HepG2 (cell line): ENCODE results near the gene SGF29. TPM values are rescaled to one million over a fixed set of nuclear protein-coding genes. Genes with fewer than 3 reads are reported as not detected.
A peak's percentile ranks its signal among the peaks of the same experiment; 100 is the strongest.

ENCODE experiments used
- AGO1 ChIP-seq: fragments of 200-400 bp; formaldehyde crosslinking; IDR thresholded peaks from 2 replicates; pipeline ENCODE4 v1.6.1; 2017; ENCODE audit warnings: mild to moderate bottlenecking, low read depth, low read length, moderate library complexity; ENCODE audit not compliant: poor library complexity, severe bottlenecking
- ATF7-NPFF ChIP-seq: sonication (generic); formaldehyde crosslinking; IDR thresholded peaks from 2 replicates; pipeline ENCODE4 v1.8.1; 2023; ENCODE audit warnings: mild to moderate bottlenecking, low read depth, missing genetic modification reagents, moderate library complexity
- EZH2 ChIP-seq: conservative IDR thresholded peaks from 2 replicates; pipeline ENCODE4 v1.6.1; 2012; ENCODE audit warnings: mild to moderate bottlenecking, low read depth, low read length, moderate library complexity
- MEIS2 ChIP-seq: sonication (generic); formaldehyde crosslinking; IDR thresholded peaks from 2 replicates; pipeline ENCODE4 v1.9.0; 2021; ENCODE audit warnings: mild to moderate bottlenecking, missing genetic modification reagents
- MYPOP ChIP-seq: sonication (generic); formaldehyde crosslinking; IDR thresholded peaks from 2 replicates; pipeline ENCODE4 v1.8.1; 2023; ENCODE audit warnings: mild to moderate bottlenecking, moderate library complexity, missing genetic modification reagents
- PHF20 ChIP-seq: sonication (generic); formaldehyde crosslinking; IDR thresholded peaks from 2 replicates; pipeline ENCODE4 v1.5.0; 2020; ENCODE audit warnings: mild to moderate bottlenecking, missing genetic modification reagents
- REPIN1 ChIP-seq: sonication (generic); formaldehyde crosslinking; IDR thresholded peaks from 2 replicates; pipeline ENCODE4 v1.8.0; 2022; ENCODE audit warnings: missing genetic modification reagents, low read depth, mild to moderate bottlenecking, borderline replicate concordance
- ZFY ChIP-seq: sonication (generic); formaldehyde crosslinking; IDR thresholded peaks from 2 replicates; pipeline ENCODE4 v1.4.0; 2020; ENCODE audit warnings: missing genetic modification reagents
- ZMYM2 ChIP-seq: sonication (generic); formaldehyde crosslinking; IDR thresholded peaks from 2 replicates; pipeline ENCODE4 v1.8.0; 2022; ENCODE audit warnings: mild to moderate bottlenecking, missing genetic modification reagents
- ZNF337 ChIP-seq: sonication (generic); formaldehyde crosslinking; IDR thresholded peaks from 2 replicates; pipeline ENCODE4 v1.5.1; 2020; ENCODE audit warnings: missing genetic modification reagents, low read depth, mild to moderate bottlenecking, borderline replicate concordance
- ZNF432 ChIP-seq: sonication (generic); formaldehyde crosslinking; IDR thresholded peaks from 2 replicates; pipeline ENCODE4 v1.5.0; 2020; ENCODE audit warnings: missing genetic modification reagents, mild to moderate bottlenecking, borderline replicate concordance
- ZNF609 ChIP-seq: sonication (generic); formaldehyde crosslinking; IDR thresholded peaks from 2 replicates; pipeline ENCODE4 v1.4.0; 2020; ENCODE audit warnings: mild to moderate bottlenecking, missing genetic modification reagents, borderline replicate concordance
- ZNF691 ChIP-seq: sonication (generic); formaldehyde crosslinking; IDR thresholded peaks from 2 replicates; pipeline ENCODE4 v1.4.0; 2020; ENCODE audit warnings: missing genetic modification reagents, low read depth, mild to moderate bottlenecking, borderline replicate concordance
- ZNF770 ChIP-seq: sonication (generic); formaldehyde crosslinking; IDR thresholded peaks from 2 replicates; pipeline ENCODE4 v1.5.0; 2020; ENCODE audit warnings: mild to moderate bottlenecking, missing genetic modification reagents
- ZNF790 ChIP-seq: sonication (generic); formaldehyde crosslinking; IDR thresholded peaks from 2 replicates; pipeline ENCODE4 v1.8.0; 2022; ENCODE audit warnings: missing genetic modification reagents, mild to moderate bottlenecking, borderline replicate concordance
- polyA plus RNA-seq, 8 experiments: library from polyadenylated mRNA; depleted of rRNA in 3 of 8; stranded (reverse) in 7 of 8; unstranded in 1 of 8; fragments of >200 nt; fragmentation: Illumina TruSeq in 4 of 8; extraction: Trizol in 4 of 8; gene quantifications; 2 replicates each; pipeline versions ENCODE4 v1.2.1 to v1.2.3, GENCODE V29; 2011 to 2016; ENCODE audit warnings: low read depth in 4 of 8, missing spikeins in 1 of 8, mixed read lengths in 1 of 8; ENCODE audit not compliant: insufficient read depth in 1 of 8
- total RNA-seq, 5 experiments: library from RNA; depleted of rRNA; stranded (reverse); fragments of >200 nt; fragmentation: Illumina TruSeq; extraction: Trizol; gene quantifications; 2 replicates each; pipeline ENCODE4 v1.2.3, GENCODE V29; 2016; ENCODE audit warnings: low read depth in 1 of 5
- TF ChIP-seq, protein P1 (sequence below): sonication (generic); formaldehyde crosslinking; IDR thresholded peaks from 2 replicates; pipeline ENCODE4 v1.8.0; 2022; ENCODE audit warnings: mild to moderate bottlenecking, missing genetic modification reagents, moderate library complexity
- TF ChIP-seq, protein P2 (sequence below): sonication (generic); formaldehyde crosslinking; IDR thresholded peaks from 2 replicates; pipeline ENCODE4 v1.4.0; 2020; ENCODE audit warnings: mild to moderate bottlenecking, low read depth, missing genetic modification reagents

The SGF29 gene
- total and polyA plus RNA-seq, 2 of the 13 experiments (the other 11 are each of a cell fraction or from before 2014, with no cell fraction given): 5.0 to 29.4 TPM

DNA sequence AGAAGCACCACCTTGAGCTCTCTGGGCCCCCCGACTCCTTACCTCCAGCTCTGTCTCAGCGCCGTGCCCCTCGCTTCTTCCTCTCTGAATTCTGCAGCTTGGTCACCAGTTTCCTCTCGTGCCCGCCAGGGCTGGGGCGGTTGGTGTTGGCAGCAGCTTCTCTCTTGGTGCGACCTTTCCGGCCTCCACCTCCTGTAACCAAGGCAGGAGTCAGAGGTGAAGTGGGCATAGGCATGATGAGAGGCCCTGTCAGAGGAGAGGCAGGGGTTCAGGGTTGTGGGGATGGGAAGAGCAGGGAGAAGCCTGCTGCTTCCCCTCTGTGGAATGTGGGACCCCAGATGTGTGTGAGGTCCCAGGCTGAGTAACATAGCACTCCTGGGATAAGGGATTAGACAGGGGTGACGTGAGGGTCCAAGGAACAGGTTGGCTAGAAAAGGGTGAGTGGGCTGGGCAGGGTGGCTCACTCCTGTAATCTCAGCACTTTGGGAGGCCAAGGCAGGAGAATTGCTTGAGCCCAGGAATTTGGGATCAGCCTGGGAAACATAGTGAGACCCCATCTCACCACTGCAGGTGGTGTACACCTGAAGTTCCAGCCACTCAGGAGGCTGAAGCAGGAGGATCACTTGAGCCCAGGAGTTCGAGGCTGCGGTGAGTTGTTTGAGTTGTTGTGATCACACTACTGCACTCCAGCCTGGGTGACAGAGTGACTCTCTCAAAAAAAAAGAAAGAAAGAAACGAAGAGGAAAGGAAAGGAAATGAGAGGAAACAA, 15.6 kb upstream of the SGF29 start (continued):
- TF ChIP-seq ZNF770 (CRISPR knock-in tag) (peak; percentile 93), EZH2 (no peak), REPIN1 (CRISPR knock-in tag) (no peak), ZMYM2 (CRISPR knock-in tag) (peak; percentile 57; the same call in 1 of the 2 replicates), ZNF691 (CRISPR knock-in tag) (no peak), ZNF609 (CRISPR knock-in tag) (no peak), MYPOP (CRISPR knock-in tag) (no peak), AGO1 (no peak), ZFY (no peak), ZNF790 (CRISPR knock-in tag) (peak; percentile 26; the same call in 1 of the 2 replicates), PHF20 (CRISPR knock-in tag) (0 out of 2 replicates have a peak, but pooled peaks have one; percentile 23), MEIS2 (CRISPR knock-in tag) (no peak), ZNF432 (no peak), ATF7-NPFF (CRISPR knock-in tag) (no peak), ZNF337 (CRISPR knock-in tag) (0 out of 2 replicates have a peak, but pooled peaks have one; percentile 44)
- TF ChIP-seq, protein P1, sequence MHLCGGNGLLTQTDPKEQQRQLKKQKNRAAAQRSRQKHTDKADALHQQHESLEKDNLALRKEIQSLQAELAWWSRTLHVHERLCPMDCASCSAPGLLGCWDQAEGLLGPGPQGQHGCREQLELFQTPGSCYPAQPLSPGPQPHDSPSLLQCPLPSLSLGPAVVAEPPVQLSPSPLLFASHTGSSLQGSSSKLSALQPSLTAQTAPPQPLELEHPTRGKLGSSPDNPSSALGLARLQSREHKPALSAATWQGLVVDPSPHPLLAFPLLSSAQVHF (CRISPR knock-in tag): no peak
- TF ChIP-seq, protein P2, sequence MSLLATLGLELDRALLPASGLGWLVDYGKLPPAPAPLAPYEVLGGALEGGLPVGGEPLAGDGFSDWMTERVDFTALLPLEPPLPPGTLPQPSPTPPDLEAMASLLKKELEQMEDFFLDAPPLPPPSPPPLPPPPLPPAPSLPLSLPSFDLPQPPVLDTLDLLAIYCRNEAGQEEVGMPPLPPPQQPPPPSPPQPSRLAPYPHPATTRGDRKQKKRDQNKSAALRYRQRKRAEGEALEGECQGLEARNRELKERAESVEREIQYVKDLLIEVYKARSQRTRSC (CRISPR knock-in tag): no peak
